GM19239 (cell line): ENCODE measurements around the gene ACTN3.
A peak's percentile ranks its signal among the peaks of the same experiment; 100 is the strongest.
"Not testable (repeated sequence)": the region's sequence is repeated elsewhere in the genome, so short reads cannot be mapped to it uniquely, and the experiment has no call there.

ENCODE experiments used
- DNase-seq: peaks from one replicate; pipeline ENCODE4 v3.0.0; 2011; ENCODE audit warnings: low spot score; ENCODE audit not compliant: insufficient read length
- FAIRE-seq: peaks from 2 replicates; lab custom pipeline; 2011; peaks lifted over from hg19 to GRCh38; lab: Jason Lieb, UNC

The ACTN3 gene

DNA sequence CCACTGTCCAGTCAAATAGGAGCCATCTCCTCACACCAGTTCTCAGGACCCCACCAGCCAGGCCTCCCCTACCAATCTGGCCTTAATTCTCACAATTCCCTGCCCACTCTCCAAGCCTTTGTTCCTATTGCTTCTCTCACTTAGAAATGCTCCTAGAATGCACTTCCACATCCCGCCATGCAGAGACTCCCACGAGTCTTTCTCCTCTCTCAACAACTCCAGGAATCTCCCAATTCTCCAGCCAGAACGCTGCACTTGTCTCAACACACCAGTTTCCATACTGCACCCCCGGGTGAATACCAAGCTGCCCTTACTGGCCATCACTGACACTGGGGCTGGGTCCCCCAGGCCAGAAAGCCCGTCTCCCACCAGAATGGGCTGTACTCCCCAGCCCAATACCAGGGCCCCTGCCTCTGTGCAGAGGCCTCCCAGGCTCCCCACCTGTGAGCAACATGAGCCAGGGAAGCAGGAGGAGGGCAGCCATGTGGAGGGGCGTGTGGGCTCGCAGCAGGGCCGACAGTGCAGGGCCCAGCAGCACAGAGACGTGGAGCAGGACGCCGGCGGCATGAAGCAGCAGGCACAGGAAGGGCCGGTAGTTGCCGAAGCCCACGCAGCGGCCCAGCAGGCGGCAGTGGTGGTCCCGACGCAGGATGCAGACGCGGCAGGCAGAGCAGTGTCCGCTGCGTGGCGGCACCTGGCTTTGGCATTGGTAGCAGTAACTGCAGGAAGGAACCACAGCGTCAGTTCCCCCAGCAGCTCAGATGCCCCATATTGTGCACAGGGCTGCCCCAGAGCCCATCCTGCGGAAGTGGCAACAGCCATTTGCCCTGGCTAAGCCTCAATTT lies 3.2 kb upstream of the ACTN3 start:
- FAIRE-seq (peak; percentile 89), DNase-seq (peak; percentile 66)

DNA sequence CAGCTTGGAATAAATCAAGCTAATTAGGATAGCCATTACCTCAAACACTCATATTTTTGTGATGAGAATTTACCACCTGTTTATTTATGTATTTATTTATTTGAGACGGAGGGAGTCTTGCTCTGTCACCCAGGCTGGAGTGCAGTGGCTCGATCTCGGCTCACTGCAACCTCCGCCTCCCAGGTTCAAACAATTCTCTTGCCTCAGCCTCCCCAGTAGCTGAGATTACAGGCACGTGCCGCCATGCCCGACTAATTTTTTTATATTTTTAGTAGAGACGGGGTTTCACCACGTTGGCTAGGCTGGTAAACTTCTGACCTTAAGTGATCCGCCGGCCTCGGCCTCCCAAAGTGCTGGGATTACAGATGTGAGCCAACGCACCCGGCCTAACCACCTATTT lies 1.8 kb upstream of the ACTN3 start:
- DNase-seq: not testable (repeated sequence)
- FAIRE-seq: peak; percentile 88

DNA sequence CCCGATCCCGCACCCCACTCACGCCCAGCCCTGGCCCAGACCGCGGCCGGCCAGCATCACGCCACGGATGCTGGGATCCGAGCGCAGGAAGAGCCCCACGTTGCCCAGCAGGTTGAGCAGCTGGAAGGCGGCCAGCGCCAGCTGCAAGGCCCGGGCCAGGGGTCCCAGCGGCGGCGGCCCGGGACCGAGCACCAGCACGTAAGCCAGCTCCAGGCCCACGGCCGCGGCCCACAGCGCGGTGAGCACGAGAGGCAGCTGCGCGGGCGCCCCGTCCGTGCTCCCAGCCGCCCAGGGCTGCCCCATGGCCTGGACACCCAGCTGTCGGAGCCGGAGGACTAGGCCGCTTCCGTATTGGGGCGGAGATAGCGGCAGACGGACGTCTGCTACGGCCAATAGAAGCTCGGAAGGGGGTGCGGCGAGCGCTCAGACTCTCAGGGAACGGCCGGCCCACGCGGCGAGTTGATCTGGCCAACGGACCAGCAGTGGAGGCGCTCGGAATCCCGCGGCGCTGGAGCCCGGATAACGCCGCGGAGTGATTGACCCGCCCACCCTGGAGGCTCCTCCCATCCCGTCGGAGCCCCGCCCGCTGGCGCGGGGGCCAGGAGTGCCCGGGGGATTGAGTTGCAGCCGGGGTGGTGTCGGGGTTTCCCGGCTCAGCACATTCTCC lies 869 bp upstream of the ACTN3 start, which contains the start of gene ZDHHC24:
Gene ZDHHC24 (minus strand): TSS at position 348 of the 667 bp plus-strand sequence. CDS start 45 bp downstream, at position 303.
- FAIRE-seq: peak; percentile 95
- DNase-seq: peak; percentile 98

DNA sequence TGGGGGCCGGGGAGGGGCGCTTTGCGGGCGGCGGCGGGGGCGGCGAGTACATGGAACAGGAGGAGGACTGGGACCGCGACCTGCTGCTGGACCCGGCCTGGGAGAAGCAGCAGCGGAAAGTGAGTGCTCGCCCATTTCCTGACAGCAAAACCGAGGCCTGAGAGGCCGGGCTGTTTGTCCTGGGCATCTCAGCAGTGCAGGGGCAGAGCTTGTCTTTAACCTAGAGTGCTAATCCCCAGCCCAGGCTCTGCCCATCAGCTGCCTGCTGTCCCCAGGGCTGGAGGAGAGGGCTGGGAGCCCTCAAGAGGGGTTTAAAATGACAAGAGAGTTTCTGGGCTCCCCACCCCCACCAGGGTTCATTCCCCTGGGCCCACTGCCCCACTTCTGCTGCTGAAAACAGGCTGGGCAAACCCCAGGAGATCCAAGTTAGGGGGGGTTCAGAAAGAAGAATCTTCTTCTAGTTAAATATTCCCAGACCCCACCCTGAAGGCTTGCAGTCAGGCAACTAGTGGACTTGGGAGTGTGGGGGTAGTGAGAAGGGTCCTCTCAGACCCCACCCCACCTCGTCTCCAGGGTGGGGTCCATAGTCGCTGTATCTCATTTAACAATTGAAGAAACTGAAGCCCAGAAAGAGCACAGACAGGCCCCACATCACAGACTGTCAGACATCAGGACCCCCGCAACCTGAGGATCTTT lies 411 bp downstream of the ACTN3 start:
- no peak for FAIRE-seq
- no peak for DNase-seq

DNA sequence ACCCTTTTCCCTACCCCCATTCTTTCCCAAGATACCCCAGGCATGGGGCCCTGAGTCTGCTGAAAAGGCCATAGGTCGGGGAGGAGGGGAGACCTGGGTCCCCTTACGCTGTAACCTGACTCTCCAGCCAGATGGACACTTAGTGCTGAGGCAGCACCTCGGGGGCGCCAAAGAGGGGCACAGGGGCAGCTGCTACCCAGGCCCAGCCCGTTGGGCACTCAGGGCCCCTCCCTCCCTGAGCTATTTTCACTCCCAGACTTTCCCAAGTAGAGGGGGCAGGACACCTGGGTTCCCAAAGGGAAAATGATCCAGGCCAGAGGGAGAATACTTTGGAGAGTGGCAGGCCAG lies 933 bp downstream of the ACTN3 start:
- DNase-seq: no peak
- no peak for FAIRE-seq

DNA sequence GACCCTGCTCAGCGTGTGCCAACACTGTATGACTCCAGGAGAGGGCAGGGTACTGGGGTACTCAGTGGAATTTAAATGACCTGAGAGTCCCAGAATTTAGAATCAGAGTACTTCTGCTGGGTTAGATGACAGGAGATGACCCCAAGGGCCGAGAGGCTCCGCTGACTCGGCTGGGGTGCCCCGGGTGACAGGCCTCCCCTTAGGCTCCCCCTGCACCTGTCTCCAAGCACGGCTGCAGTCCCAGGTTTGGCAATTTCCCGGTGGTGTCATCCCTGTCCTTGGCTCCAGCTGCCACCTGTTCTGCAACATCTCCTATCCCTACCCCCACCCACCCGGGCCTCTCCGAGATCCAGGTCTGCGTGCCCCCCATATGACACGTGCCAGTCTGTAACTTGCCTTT lies 1.3 kb downstream of the ACTN3 start:
- no peak for DNase-seq
- FAIRE-seq: no peak

DNA sequence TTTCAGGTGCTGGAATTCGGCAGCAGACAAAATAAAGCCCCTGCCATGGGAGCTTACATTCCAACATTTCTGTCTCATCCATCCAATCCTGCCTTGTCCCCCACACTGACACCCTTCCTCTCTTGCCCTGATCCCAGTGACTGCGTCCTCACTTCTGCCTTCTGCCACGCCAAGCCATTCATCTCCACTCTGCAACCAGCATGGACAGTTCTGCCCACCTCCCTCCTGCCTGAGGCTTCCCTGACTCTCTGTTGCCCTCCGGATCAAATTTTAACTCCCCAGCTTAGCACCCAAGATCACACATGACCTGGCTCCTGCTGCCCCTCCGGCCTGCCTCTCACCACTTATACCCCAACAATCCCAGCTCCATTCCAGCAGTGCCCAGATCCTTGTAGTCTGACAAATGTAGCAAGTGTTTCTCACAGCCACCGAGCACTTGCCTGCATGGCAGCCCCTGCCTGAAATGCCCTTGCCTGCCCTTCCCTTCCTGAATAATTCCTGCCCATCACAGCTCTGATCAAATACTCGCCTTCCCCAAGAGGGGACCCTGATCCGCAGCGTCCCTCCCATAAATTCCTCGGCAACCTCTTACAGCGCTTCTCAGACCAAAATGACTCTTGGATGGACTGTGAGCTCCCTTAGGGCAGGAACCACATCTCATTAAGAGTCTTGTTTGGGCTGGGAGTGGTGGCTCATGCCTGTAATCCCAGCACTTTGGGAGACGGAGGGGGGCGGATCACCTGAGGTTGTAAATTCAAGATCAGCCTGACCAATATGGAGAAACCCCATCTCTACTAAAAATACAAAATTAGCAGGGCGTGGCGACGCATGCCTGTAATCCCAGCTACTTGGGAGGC lies 2.3 kb downstream of the ACTN3 start:
- DNase-seq (no peak), FAIRE-seq (no peak)

DNA sequence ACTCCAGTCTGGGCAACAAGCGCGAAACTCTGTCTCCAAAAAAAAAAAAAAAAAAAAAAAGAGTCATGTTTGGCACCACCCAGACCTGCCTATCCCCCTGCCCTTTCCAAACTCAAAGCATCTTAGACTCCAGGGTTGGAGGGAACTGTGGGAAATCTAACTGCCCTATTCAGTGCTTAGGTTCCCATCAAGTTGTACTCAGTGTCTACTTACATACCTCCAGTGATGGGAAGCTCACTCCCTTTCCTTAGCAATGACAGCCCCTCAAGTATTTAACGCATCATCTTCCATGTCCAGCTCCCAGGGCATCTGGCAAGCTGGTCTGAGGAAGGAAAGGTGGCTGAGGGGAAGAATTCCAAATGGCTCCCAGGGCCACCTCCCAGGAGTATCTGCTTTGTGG lies 3.0 kb downstream of the ACTN3 start:
- DNase-seq (no peak), FAIRE-seq (no peak)

DNA sequence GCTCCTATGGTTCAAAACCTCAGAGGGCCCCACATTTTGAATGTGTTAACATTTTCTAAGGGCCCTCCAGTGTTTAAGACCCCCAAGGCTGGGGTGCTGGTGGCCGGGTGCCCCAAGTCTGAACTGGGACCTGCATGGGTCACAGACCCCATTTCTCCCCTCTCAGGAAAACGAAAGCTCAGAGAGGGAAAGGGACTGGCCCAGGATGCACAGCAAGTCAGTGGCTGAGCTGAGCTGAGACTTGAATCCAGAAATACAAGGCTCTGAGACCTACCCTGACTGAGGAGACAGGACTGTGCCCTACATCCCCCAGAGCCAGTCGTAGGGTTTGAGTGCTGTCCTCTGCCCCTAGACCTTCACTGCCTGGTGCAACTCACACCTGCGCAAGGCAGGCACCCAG lies 4.2 kb downstream of the ACTN3 start:
- FAIRE-seq (no peak), DNase-seq (no peak)

DNA sequence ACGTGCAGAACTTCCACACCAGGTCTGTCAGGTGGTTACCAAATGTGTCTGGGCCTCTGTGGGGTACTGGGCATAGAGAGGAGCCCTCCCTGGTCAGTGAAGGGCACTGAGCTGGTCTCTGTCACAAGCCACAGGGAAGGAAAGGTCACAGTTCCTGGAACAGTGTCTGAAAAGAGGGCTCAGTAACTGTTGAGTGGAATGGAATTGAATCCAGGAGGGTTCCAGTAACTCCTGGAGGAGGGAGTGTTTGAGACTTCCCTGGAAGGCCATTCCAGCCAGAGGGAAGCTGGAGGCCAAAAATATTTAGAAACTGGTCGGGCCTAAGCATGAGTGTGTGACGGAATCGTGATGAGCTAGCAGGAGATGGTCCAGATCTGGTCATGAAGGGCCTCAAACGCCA lies 7.9 kb downstream of the ACTN3 start:
- FAIRE-seq (no peak), DNase-seq (no peak)

DNA sequence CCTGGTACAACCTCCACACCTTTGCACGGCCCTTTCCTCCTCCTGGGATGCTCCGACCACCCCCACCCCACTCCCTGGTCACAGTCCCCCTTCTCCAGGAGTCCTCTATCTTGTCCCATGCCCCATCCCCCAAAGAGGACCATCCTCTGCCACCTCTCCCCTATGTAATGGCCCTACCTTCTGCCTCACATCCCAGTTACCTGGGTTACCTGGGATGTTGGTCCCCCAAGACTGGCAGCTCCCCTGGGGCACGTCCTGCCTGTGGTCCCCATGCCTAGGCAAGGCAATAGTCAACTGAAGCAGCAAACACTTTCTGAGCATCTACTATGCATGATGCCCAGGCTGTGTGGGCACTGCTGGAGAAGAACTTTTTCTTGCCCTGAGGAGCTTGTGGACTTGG lies 8.7 kb downstream of the ACTN3 start:
- FAIRE-seq: no peak

DNA sequence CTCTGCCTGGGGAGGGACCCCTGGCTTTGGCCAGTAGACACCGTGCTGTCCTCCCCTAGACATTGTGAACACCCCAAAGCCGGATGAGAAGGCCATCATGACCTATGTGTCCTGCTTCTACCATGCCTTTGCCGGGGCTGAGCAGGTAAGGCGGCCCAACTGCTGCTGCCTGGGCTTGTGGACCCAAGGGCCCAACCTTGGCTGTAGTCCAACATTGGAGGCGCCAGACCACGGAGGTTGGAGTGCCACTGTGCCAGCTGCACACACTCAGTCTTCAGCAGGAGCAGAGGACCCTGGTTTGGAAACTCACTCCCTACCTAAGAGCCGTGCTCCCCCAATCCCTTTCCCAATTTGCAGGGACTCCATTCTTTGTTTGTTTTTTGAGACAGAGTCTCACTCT lies 9.4 kb downstream of the ACTN3 start:
- DNase-seq: no peak
- FAIRE-seq: no peak

More for the DNA sequence above, 8.7 kb downstream of the ACTN3 start:
- DNase-seq: no peak

DNA sequence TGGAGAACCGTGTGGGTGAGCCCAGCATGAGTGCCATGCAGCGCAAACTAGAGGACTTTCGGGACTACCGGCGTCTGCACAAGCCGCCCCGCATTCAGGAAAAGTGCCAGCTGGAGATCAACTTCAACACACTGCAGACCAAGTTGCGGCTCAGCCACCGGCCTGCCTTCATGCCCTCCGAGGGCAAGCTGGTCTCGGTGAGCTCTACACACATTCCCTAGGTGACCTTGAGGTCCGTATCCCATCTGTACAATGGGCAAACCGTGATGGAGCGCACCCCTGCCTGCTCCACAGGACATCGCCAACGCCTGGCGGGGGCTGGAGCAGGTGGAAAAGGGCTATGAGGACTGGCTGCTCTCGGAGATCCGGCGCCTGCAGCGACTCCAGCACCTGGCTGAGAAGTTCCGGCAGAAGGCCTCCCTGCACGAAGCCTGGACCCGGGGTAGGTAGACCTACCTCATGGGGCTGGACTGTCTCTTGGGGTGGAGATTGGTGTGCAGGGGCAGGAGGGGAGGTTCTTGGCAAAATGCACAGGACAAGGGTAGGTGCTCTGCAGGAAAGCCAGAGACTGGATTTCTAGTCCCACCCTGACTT lies 11.1 kb downstream of the ACTN3 start:
- DNase-seq (no peak), FAIRE-seq (no peak)

DNA sequence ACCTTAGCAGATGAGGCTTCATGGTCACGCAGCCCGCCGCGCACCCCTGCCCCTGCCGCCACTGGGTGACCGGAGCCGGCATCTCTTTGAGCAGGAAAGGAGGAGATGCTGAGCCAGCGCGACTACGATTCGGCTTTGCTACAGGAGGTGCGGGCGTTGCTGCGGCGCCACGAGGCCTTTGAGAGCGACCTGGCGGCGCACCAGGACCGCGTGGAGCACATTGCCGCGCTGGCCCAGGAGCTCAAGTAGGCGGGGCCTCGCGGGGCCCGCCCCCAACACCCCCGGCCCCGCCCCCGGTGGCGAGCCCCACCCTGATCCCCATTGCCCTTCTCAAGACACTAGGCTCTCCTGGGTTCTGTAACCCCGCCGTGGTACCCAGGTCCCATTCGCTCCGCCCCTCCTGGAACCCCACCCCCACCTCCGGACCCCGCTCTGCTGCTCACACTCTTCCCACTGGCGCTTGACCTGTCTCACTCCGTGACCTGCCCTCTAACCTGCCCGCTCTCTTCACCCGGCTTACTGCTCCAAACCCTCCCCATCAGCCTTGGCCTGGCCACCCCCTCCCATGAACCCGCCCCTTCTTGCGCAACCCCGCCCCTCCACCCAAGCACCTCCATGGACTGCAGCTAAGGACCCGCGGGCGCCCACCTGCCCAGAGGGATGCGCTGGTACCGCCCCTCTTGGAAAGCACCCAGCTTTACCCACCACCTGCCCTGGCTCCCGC lies 12.6 kb downstream of the ACTN3 start:
- no peak for DNase-seq

DNA sequence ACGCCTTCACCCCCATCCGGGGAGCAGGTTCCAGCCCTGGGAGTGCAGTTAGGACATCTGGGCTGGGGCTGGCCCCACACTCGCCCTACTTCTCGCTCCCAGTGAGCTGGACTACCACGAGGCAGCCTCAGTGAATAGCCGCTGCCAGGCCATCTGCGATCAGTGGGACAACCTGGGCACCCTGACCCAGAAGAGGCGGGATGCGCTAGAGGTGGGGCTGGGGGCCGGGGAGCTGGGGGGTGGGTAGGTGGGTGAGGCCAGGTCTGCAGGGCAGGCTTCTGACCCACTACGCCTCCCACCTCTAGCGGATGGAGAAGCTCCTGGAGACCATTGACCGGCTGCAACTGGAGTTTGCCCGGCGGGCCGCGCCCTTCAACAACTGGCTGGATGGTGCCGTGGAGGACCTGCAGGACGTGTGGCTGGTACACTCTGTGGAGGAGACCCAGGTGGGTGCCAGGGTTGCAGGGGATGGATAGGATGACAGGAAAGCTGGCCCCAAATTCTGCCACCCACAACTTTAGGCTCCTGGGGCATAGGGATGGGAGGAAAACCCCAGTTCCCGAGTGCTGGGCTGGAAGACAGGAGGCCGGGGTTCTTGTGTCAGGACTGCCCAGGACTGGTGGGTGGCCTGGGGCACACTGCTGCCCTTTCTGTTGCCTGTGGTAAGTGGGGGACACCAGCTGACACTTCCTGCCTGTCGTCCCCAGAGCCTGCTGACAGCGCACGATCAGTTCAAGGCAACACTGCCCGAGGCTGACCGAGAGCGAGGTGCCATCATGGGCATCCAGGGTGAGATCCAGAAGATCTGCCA lies 13.4 kb downstream of the ACTN3 start:
- FAIRE-seq (no peak), DNase-seq (no peak)

More for the DNA sequence above, 12.6 kb downstream of the ACTN3 start:
- no peak for FAIRE-seq

DNA sequence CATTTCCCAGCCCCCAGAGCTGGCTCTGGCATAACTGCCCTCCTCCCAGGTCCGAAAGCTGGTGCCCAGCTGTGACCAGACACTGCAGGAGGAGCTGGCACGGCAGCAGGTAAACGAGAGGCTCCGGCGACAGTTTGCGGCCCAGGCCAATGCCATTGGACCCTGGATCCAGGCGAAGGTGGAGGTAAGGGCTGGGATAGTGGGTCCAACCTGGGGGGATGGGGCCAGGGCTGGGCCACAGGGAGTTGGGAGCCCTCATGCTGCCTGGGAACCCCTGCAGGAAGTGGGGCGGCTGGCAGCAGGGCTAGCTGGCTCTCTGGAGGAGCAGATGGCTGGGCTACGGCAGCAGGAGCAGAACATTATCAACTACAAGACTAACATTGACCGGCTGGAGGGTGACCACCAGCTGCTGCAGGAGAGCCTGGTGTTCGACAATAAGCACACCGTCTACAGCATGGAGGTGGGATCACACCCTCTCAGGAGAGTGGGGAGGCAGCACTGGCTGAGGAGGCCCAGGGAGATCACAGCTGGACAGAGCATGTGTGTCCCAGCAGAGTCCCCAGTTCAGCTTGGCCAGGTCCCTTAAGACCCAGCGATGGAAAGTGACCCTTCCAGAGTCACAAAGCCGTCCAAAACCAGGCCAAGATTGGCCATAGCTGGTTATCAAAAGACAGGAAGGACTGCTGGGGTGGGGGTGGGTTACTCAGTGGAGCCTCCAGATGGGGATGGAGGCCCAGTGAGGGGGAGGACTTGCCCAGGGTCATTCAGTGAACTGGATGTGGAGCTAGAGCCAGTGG lies 14.7 kb downstream of the ACTN3 start:
- FAIRE-seq (no peak), DNase-seq (no peak)

DNA sequence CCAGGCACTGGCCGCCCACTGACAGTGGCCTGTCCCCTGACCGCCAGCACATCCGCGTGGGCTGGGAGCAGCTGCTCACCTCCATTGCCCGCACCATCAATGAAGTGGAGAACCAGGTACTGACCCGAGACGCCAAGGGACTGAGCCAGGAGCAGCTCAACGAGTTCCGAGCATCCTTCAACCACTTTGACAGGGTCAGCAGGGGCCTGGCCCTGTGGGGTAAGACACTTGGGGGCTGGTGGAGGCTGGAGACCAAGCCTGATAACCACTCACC lies 15.2 kb downstream of the ACTN3 start:
- FAIRE-seq (no peak), DNase-seq (no peak)

DNA sequence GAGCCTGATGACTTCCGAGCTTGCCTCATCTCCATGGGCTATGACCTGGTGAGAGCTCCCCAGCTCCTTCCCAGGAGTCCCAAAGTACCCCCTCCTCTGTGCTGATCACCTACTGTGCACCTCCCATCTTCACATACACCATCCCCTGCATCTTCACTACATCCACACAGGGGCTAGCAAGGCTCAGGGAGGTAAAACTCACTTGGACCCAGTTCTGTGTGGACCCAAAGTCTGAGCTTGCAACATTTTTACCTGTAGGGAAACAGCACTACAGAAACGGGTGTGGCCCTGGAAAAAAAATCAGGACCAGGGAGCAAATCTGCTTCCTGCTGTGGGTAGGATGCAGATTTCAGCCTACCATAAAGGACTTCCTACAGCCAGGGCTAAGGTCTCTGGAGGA lies 15.6 kb downstream of the ACTN3 start:
- no peak for FAIRE-seq
- no peak for DNase-seq
